GM23338 (cell line): ENCODE results near the gene ZNF200. TPM values are rescaled to one million over a fixed set of nuclear protein-coding genes. Genes with fewer than 3 reads are reported as not detected.
"Not testable (repeated sequence)": the region's sequence is repeated elsewhere in the genome, so short reads cannot be mapped to it uniquely, and the experiment has no call there.

Experiments used
- ATAC-seq: fragments of 200-7000 bp; cut with Tn5 transposase; 3 replicates; pipeline ENCODE4 v1.9.1; 2020
- DNase-seq: peaks from one replicate; pipeline ENCODE4 v3.0.0-alpha.2; 2015; ENCODE audit warnings: low spot score
- H2AFZ ChIP-seq: fragments of 200-600 bp; sonication (generic); 2 replicates; pipeline ENCODE4 v1.8.0; 2016; ENCODE audit warnings: antibody characterized with exemption, mild to moderate bottlenecking, moderate library complexity
- H3F3A ChIP-seq: fragments of 200-600 bp; sonication (generic); replicated peaks from 2 replicates; pipeline ENCODE4 v1.8.0; 2017; ENCODE audit warnings: antibody characterized with exemption, mixed run types, low read depth
- H3K27ac ChIP-seq: fragments of 200-600 bp; sonication (generic); 2 replicates; pipeline ENCODE4 v1.6.1; 2016; ENCODE audit warnings: low read depth
- H3K27me3 ChIP-seq: fragments of 200-600 bp; sonication (generic); 2 replicates; pipeline ENCODE4 v1.8.0; 2016; ENCODE audit warnings: mild to moderate bottlenecking, mixed run types, moderate library complexity; ENCODE audit not compliant: insufficient read depth
- H3K36me3 ChIP-seq: fragments of 200-600 bp; sonication (generic); 2 replicates; pipeline ENCODE4 v1.8.0; 2016; ENCODE audit warnings: mild to moderate bottlenecking; ENCODE audit not compliant: insufficient read depth
- H3K4me1 ChIP-seq: fragments of 200-600 bp; sonication (generic); 2 replicates; pipeline ENCODE4 v1.8.0; 2016; ENCODE audit warnings: mild to moderate bottlenecking, moderate library complexity; ENCODE audit not compliant: insufficient read depth
- H3K4me2 ChIP-seq: fragments of 200-600 bp; sonication (generic); 2 replicates; pipeline ENCODE4 v1.7.1; 2017; ENCODE audit warnings: mixed run types
- H3K4me3 ChIP-seq: fragments of 200-600 bp; sonication (generic); 2 replicates; pipeline ENCODE4 v1.6.1; 2016; ENCODE audit warnings: mixed run types
- H3K79me2 ChIP-seq: fragments of 200-600 bp; sonication (generic); replicated peaks from 2 replicates; pipeline ENCODE4 v1.8.0; 2017; ENCODE audit warnings: mild to moderate bottlenecking; ENCODE audit not compliant: insufficient read depth
- H3K9me2 ChIP-seq: fragments of 200-600 bp; sonication (generic); 2 replicates; pipeline ENCODE4 v1.8.0; 2017; ENCODE audit not compliant: insufficient read depth
- H4K20me1 ChIP-seq: fragments of 200-600 bp; sonication (generic); replicated peaks from 2 replicates; pipeline ENCODE4 v1.8.0; 2017; ENCODE audit warnings: mild to moderate bottlenecking; ENCODE audit not compliant: insufficient read depth
- H3K27ac Mint-ChIP-seq: 2 replicates; pipeline ENCODE4 v1.8.0; 2020; ENCODE audit warnings: inconsistent platforms, mild to moderate bottlenecking, moderate library complexity, mixed read lengths
- H3K27me3 Mint-ChIP-seq: 3 replicates; pipeline ENCODE4 v1.8.0; 2022; ENCODE audit warnings: low read depth, mild to moderate bottlenecking, moderate library complexity, mixed read lengths, inconsistent platforms; ENCODE audit not compliant: insufficient read depth, poor library complexity
- H3K36me3 Mint-ChIP-seq: 3 replicates; pipeline ENCODE4 v1.8.0; 2021; ENCODE audit warnings: low read depth, mild to moderate bottlenecking, inconsistent platforms, moderate library complexity, mixed read lengths
- H3K4me1 Mint-ChIP-seq: 3 replicates; pipeline ENCODE4 v1.8.0; 2020; ENCODE audit warnings: mild to moderate bottlenecking, inconsistent platforms, mixed read lengths
- H3K4me3 Mint-ChIP-seq: 3 replicates; pipeline ENCODE4 v1.8.0; 2021; ENCODE audit warnings: moderate library complexity, mild to moderate bottlenecking, inconsistent platforms, mixed read lengths
- H3K9me3 Mint-ChIP-seq: 3 replicates; pipeline ENCODE4 v1.8.0; 2020; ENCODE audit warnings: moderate library complexity, mild to moderate bottlenecking, inconsistent platforms, mixed read lengths
- CREB1 ChIP-seq: fragments of 250-450 bp; sonication (Bioruptor Pico); IDR thresholded peaks from 2 replicates; pipeline ENCODE4 v1.5.0; 2020; ENCODE audit warnings: low read depth, mild to moderate bottlenecking, moderate library complexity
- EZH2 ChIP-seq: fragments of 200-600 bp; sonication (generic); IDR thresholded peaks from one replicate; pipeline ENCODE4 v1.8.0; 2017; ENCODE audit warnings: antibody characterized with exemption, mild to moderate bottlenecking, low read depth; ENCODE audit not compliant: unreplicated experiment
- JUNB ChIP-seq: IDR thresholded peaks from one replicate; pipeline ENCODE4 v1.6.1; 2016; ENCODE audit warnings: antibody characterized with exemption; ENCODE audit not compliant: unreplicated experiment
- NANOG ChIP-seq: IDR thresholded peaks from 2 replicates; pipeline ENCODE4 v1.6.1; 2016; ENCODE audit warnings: antibody characterized with exemption, borderline replicate concordance
- POLR2AphosphoS5 ChIP-seq: IDR thresholded peaks from 2 replicates; pipeline ENCODE4 v1.6.1; 2016; ENCODE audit warnings: antibody characterized with exemption, low read depth
- REST ChIP-seq: IDR thresholded peaks from one replicate; pipeline ENCODE4 v1.6.1; 2018; ENCODE audit warnings: antibody characterized with exemption; ENCODE audit not compliant: unreplicated experiment
- STAT1 ChIP-seq: IDR thresholded peaks from one replicate; pipeline ENCODE4 v1.6.1; 2016; ENCODE audit warnings: antibody characterized with exemption; ENCODE audit not compliant: unreplicated experiment
- ZNF114 ChIP-seq: fragments of 250-450 bp; sonication (Bioruptor Pico); IDR thresholded peaks from 2 replicates; pipeline ENCODE4 v1.5.0; 2020; ENCODE audit warnings: mild to moderate bottlenecking, moderate library complexity
- ZNF331 ChIP-seq: fragments of 250-450 bp; sonication (Bioruptor Pico); IDR thresholded peaks from 2 replicates; pipeline ENCODE4 v1.5.0; 2020; ENCODE audit warnings: low read depth, mild to moderate bottlenecking, moderate library complexity
- polyA plus RNA-seq: library from polyadenylated mRNA; unstranded; fragments of >200 nt; fragmentation: Nextera tagmentation; extraction: Ambion mirVana; gene quantifications from 2 replicates; pipeline ENCODE4 v1.2.1, GENCODE V29; 2016
- total RNA-seq: library from RNA; depleted of rRNA; stranded (reverse); fragments of >200 nt; shearing (Covaris generic); gene quantifications from 2 replicates; pipeline ENCODE4 v1.2.3, GENCODE V29; 2014
- TF ChIP-seq, protein P1 (sequence below): fragments of 250-450 bp; sonication (Bioruptor Pico); IDR thresholded peaks from 2 replicates; pipeline ENCODE4 v1.5.0; 2020; ENCODE audit warnings: mild to moderate bottlenecking, moderate library complexity
- TF ChIP-seq, protein P2 (sequence below), 2 experiments: fragments of 200-600 bp in 1 of 2; sonication (generic) in 1 of 2; conservative IDR thresholded peaks; 2 replicates each; pipeline versions ENCODE4 v1.5.1 to v1.6.1; 2016 to 2017; ENCODE audit warnings: antibody characterized with exemption in 2 of 2, low read depth in 2 of 2, mild to moderate bottlenecking in 2 of 2, moderate library complexity in 1 of 2

The ZNF200 gene
- total and polyA plus RNA-seq, 2 experiments from 2014 or later, result 9.2 to 9.7 TPM

DNA sequence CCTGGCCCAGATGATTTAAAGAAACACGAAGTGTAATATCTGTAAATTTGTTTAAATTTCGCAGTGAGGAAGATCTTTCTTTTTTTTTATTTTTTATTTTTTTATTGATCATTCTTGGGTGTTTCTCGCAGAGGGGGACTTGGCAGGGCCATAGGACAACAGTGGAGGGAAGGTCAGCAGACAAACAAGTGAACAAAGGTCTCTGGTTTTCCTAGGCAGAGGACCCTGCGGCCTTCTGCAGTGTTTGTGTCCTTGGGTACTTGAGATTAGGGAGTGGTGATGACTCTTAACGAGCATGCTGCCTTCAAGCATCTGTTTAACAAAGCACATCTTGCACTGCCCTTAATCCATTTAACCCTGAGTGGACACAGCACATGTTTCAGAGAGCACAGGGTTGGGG, 35.8 kb upstream of the ZNF200 start:
- H3F3A ChIP-seq, H2AFZ ChIP-seq, H3K36me3 ChIP-seq, H3K79me2 ChIP-seq, H4K20me1 ChIP-seq, H3K4me3 Mint-ChIP-seq, H3K36me3 Mint-ChIP-seq, H3K4me1 ChIP-seq, DNase-seq, H3K27me3 Mint-ChIP-seq, H3K27ac Mint-ChIP-seq, H3K4me2 ChIP-seq, H3K27me3 ChIP-seq, H3K4me1 Mint-ChIP-seq, ATAC-seq, H3K27ac ChIP-seq, H3K9me2 ChIP-seq, H3K4me3 ChIP-seq: not testable (repeated sequence)
- H3K9me3 Mint-ChIP-seq, result peaks cover 62% of the 10 kb centered on the region

DNA sequence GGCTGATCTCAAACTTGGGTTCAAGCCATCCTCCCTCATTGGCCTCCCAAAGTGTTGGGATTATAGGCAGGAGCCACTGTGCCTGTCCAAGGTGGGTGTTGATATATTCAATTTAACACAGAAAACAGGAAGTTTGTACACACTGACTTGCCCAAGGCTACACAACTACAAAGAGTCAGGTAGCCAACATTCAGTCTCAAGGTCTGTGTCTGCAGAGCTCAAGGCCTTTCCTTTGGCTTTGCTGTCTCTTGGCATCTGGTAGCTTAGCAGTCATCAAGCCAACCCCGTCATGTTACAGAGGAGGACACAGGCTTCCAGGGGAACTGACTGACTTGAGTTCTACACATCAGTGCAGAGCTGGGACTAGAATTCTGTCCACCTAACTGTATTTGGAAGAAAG, 33.3 kb upstream of the ZNF200 start:
- peaks cover 68% of the 10 kb centered on the region for H3K9me3 Mint-ChIP-seq
- H3F3A ChIP-seq, result peaks cover 11% of the 10 kb centered on the region
- no peak overlapping the region for H2AFZ ChIP-seq
- H3K4me3 ChIP-seq, result no peak overlapping the region
- no peaks in the 10 kb centered on the region for H3K4me1 ChIP-seq
- peaks cover 7% of the 10 kb centered on the region; the same call in 2 of the 3 replicates for H3K36me3 Mint-ChIP-seq
- H3K27ac Mint-ChIP-seq, result no peak overlapping the region
- no peak overlapping the region for H3K27ac ChIP-seq
- peaks cover 13% of the 10 kb centered on the region for H3K27me3 Mint-ChIP-seq
- no peaks in the 10 kb centered on the region for H3K79me2 ChIP-seq
- H3K27me3 ChIP-seq, result peaks cover 6% of the 10 kb centered on the region
- DNase-seq, result no peak
- H3K4me3 Mint-ChIP-seq, result no peak overlapping the region
- no peaks in the 10 kb centered on the region for H4K20me1 ChIP-seq
- peaks cover 3% of the 10 kb centered on the region; the same call in 1 of the 3 replicates for H3K4me1 Mint-ChIP-seq
- no peak for ATAC-seq
- H3K9me2 ChIP-seq, result peaks cover 5% of the 10 kb centered on the region; the same call in 1 of the 2 replicates
- H3K4me2 ChIP-seq, result no peak overlapping the region
- no peaks in the 10 kb centered on the region for H3K36me3 ChIP-seq
- TF ChIP-seq EZH2 (no peak), STAT1 (no peak), NANOG (no peak), POLR2AphosphoS5 (no peak), ZNF331 (CRISPR knock-in tag) (no peak), REST (no peak), CREB1 (CRISPR knock-in tag) (no peak), JUNB (no peak), ZNF114 (CRISPR knock-in tag) (no peak)
- TF ChIP-seq, protein P1, sequence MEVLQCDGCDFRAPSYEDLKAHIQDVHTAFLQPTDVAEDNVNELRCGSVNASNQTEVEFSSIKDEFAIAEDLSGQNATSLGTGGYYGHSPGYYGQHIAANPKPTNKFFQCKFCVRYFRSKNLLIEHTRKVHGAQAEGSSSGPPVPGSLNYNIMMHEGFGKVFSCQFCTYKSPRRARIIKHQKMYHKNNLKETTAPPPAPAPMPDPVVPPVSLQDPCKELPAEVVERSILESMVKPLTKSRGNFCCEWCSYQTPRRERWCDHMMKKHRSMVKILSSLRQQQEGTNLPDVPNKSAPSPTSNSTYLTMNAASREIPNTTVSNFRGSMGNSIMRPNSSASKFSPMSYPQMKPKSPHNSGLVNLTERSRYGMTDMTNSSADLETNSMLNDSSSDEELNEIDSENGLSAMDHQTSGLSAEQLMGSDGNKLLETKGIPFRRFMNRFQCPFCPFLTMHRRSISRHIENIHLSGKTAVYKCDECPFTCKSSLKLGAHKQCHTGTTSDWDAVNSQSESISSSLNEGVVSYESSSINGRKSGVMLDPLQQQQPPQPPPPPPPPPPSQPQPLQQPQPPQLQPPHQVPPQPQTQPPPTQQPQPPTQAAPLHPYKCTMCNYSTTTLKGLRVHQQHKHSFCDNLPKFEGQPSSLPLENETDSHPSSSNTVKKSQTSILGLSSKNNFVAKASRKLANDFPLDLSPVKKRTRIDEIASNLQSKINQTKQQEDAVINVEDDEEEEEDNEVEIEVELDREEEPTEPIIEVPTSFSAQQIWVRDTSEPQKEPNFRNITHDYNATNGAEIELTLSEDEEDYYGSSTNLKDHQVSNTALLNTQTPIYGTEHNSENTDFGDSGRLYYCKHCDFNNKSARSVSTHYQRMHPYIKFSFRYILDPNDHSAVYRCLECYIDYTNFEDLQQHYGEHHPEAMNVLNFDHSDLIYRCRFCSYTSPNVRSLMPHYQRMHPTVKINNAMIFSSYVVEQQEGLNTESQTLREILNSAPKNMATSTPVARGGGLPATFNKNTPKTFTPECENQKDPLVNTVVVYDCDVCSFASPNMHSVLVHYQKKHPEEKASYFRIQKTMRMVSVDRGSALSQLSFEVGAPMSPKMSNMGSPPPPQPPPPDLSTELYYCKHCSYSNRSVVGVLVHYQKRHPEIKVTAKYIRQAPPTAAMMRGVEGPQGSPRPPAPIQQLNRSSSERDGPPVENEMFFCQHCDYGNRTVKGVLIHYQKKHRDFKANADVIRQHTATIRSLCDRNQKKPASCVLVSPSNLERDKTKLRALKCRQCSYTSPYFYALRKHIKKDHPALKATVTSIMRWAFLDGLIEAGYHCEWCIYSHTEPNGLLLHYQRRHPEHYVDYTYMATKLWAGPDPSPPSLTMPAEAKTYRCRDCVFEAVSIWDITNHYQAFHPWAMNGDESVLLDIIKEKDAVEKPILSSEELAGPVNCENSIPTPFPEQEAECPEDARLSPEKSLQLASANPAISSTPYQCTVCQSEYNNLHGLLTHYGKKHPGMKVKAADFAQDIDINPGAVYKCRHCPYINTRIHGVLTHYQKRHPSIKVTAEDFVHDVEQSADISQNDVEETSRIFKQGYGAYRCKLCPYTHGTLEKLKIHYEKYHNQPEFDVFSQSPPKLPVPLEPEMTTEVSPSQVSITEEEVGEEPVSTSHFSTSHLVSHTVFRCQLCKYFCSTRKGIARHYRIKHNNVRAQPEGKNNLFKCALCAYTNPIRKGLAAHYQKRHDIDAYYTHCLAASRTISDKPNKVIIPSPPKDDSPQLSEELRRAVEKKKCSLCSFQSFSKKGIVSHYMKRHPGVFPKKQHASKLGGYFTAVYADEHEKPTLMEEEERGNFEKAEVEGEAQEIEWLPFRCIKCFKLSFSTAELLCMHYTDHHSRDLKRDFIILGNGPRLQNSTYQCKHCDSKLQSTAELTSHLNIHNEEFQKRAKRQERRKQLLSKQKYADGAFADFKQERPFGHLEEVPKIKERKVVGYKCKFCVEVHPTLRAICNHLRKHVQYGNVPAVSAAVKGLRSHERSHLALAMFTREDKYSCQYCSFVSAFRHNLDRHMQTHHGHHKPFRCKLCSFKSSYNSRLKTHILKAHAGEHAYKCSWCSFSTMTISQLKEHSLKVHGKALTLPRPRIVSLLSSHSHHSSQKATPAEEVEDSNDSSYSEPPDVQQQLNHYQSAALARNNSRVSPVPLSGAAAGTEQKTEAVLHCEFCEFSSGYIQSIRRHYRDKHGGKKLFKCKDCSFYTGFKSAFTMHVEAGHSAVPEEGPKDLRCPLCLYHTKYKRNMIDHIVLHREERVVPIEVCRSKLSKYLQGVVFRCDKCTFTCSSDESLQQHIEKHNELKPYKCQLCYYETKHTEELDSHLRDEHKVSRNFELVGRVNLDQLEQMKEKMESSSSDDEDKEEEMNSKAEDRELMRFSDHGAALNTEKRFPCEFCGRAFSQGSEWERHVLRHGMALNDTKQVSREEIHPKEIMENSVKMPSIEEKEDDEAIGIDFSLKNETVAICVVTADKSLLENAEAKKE (CRISPR knock-in tag), result no peak
- TF ChIP-seq, protein P2, sequence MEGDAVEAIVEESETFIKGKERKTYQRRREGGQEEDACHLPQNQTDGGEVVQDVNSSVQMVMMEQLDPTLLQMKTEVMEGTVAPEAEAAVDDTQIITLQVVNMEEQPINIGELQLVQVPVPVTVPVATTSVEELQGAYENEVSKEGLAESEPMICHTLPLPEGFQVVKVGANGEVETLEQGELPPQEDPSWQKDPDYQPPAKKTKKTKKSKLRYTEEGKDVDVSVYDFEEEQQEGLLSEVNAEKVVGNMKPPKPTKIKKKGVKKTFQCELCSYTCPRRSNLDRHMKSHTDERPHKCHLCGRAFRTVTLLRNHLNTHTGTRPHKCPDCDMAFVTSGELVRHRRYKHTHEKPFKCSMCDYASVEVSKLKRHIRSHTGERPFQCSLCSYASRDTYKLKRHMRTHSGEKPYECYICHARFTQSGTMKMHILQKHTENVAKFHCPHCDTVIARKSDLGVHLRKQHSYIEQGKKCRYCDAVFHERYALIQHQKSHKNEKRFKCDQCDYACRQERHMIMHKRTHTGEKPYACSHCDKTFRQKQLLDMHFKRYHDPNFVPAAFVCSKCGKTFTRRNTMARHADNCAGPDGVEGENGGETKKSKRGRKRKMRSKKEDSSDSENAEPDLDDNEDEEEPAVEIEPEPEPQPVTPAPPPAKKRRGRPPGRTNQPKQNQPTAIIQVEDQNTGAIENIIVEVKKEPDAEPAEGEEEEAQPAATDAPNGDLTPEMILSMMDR (conservative IDR thresholded peaks at IDR 0.05; ENCODE audit: low read depth in 2 of 2), result no peak
